C4-2B (cell line): ENCODE results near the gene EPHB2.

Source experiments
- CTCF ChIP-seq: fragments of 450-650 bp; conservative IDR thresholded peaks from 2 replicates; pipeline ENCODE4 v1.5.1; 2017; ENCODE audit warnings: mild to moderate bottlenecking
- ZFX ChIP-seq: fragments of 450-650 bp; IDR thresholded peaks from 2 replicates; pipeline ENCODE4 v1.6.1; 2017

GRCh38 chr1:22711071-22711470 lies 432 bp downstream of the EPHB2 start:
- no peak for TF ChIP-seq CTCF
- no peak for TF ChIP-seq ZFX
